Activated naive CD4-positive, alpha-beta T cell treated with anti-CD3 and anti-CD28 coated beads, Interleukin-2, amount 10 ng/mL, durations not matched to agents 7 days and 5 days (primary cell): ENCODE results near the gene SMG7.

Source experiments
- CTCF ChIA-PET: fragments of 350-600 bp; sonication (Branson Sonifier 250); formaldehyde crosslinking; loops from one replicate; lab custom pipeline; 2021; ENCODE audit warnings: antibody characterized with exemption; lab: Charles Lee
- DNase-seq: peaks from one replicate; pipeline ENCODE4 v3.0.0-alpha.2; 2020
- H3K27ac Mint-ChIP-seq: one replicate; pipeline ENCODE4 v1.8.0; 2021; ENCODE audit warnings: mild to moderate bottlenecking, moderate library complexity, mixed read lengths
- H3K27me3 Mint-ChIP-seq: one replicate; pipeline ENCODE4 v1.8.0; 2021; ENCODE audit warnings: mild to moderate bottlenecking, mixed read lengths
- H3K36me3 Mint-ChIP-seq: one replicate; pipeline ENCODE4 v1.8.0; 2021; ENCODE audit warnings: mixed read lengths
- H3K4me1 Mint-ChIP-seq: one replicate; pipeline ENCODE4 v1.8.0; 2021; ENCODE audit warnings: mixed read lengths
- H3K4me3 Mint-ChIP-seq: one replicate; pipeline ENCODE4 v1.8.0; 2021; ENCODE audit warnings: mild to moderate bottlenecking, moderate library complexity, mixed read lengths
- H3K9me3 Mint-ChIP-seq: one replicate; pipeline ENCODE4 v1.8.0; 2021; ENCODE audit warnings: mixed read lengths

SMG7 gene

GRCh38 chr1:183514235-183514634 is 41.9 kb downstream of the SMG7 start:
- no peak for DNase-seq
- no peaks in the 10 kb centered on the region for H3K27me3 Mint-ChIP-seq
- no peak overlapping the region for H3K4me3 Mint-ChIP-seq
- no peaks in the 10 kb centered on the region for H3K9me3 Mint-ChIP-seq
- H3K4me1 Mint-ChIP-seq = peaks cover 3% of the 10 kb centered on the region
- H3K27ac Mint-ChIP-seq = no peak overlapping the region
- CTCF ChIA-PET = interaction anchor here (1.2 kb wide), 1 partner anchor 31 kb away, joined by 3 read pairs; no protein-coding TSS in a partner anchor
- peaks cover 26% of the 10 kb centered on the region for H3K36me3 Mint-ChIP-seq

- Mint-ChIP-seq H3K9me3 (no peaks in the 10 kb centered on the region), H3K27ac (peak overlapping the region; percentile 56), H3K27me3 (no peaks in the 10 kb centered on the region), H3K36me3 (peaks cover 31% of the 10 kb centered on the region), H3K4me3 (no peak overlapping the region), H3K4me1 (peaks cover 3% of the 10 kb centered on the region)
- DNase-seq = no peak
- CTCF ChIA-PET = interaction anchor here (1.2 kb wide), 1 partner anchor 30 kb away, joined by 3 read pairs; no protein-coding TSS in a partner anchor
These were observed 42.8 kb downstream of the SMG7 start for GRCh38 chr1:183515002-183515689.

- Mint-ChIP-seq H3K36me3 (peaks cover 40% of the 10 kb centered on the region), H3K27me3 (no peaks in the 10 kb centered on the region), H3K27ac (no peak overlapping the region), H3K4me1 (peaks cover 3% of the 10 kb centered on the region), H3K9me3 (no peaks in the 10 kb centered on the region), H3K4me3 (no peak overlapping the region)
- CTCF ChIA-PET = no interaction called here
- no peak for DNase-seq
These were observed 44.4 kb downstream of the SMG7 start for GRCh38 chr1:183516725-183517124.

GRCh38 chr1:183517401-183517800 is 45.1 kb downstream of the SMG7 start:
- Mint-ChIP-seq H3K4me1 (peaks cover 3% of the 10 kb centered on the region), H3K27me3 (no peaks in the 10 kb centered on the region), H3K4me3 (no peak overlapping the region), H3K27ac (no peak overlapping the region), H3K36me3 (peaks cover 45% of the 10 kb centered on the region), H3K9me3 (no peaks in the 10 kb centered on the region)
- no peak for DNase-seq
- CTCF ChIA-PET = no interaction called here

GRCh38 chr1:183520379-183520778 is 48.1 kb downstream of the SMG7 start:
- CTCF ChIA-PET = interaction anchor here (1.0 kb wide), 1 partner anchor 47 kb away, joined by 3 read pairs; no protein-coding TSS in a partner anchor
- Mint-ChIP-seq H3K4me1 (no peaks in the 10 kb centered on the region), H3K27ac (no peak overlapping the region), H3K9me3 (no peaks in the 10 kb centered on the region), H3K36me3 (peaks cover 48% of the 10 kb centered on the region), H3K27me3 (no peaks in the 10 kb centered on the region), H3K4me3 (no peak overlapping the region)
- DNase-seq = no peak

DNA sequence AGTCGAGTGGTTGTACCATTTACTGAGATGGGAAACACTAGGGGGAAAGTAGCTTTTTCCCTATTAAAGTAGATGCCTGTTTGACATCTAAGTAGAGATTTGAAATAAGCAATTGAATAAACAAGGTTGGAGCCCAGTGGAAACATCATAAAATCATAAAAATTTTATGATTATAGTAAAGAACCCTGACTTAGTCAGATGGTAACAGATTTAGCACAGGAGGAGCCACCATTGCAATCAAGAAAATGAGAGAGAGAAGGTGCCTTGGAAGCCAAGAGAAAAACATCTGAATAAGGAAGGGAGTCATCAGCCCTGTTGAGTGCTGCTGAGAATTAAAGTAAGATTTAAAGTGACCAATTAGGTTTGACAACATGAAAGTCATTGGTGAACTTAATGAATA is 49.8 kb downstream of the SMG7 start:
- H3K4me3 Mint-ChIP-seq = no peak overlapping the region
- CTCF ChIA-PET = interaction anchor here (1.5 kb wide), 1 partner anchor 18 kb away, joined by 5 read pairs; no protein-coding TSS in a partner anchor
- H3K4me1 Mint-ChIP-seq = no peaks in the 10 kb centered on the region
- no peak for DNase-seq
- no peak overlapping the region for H3K27ac Mint-ChIP-seq
- H3K27me3 Mint-ChIP-seq = no peaks in the 10 kb centered on the region
- no peaks in the 10 kb centered on the region for H3K9me3 Mint-ChIP-seq
- H3K36me3 Mint-ChIP-seq = peaks cover 42% of the 10 kb centered on the region

DNA sequence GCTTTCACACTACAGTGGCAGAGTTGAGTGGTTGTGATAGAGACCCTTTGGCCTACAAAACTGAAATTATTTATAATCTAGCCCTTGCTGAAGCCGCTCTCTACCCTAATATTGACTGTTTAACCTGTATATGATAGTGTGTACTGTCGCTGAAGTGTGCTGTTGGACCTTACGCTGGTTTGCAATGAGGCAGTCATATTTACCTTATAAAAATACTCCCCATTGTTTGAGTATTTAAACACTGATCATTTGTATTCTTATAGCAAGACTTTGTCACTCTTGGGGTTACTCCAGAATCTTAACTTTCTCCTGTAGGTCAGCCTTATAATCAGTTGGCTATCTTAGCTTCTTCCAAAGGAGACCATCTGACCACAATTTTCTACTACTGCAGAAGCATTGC is 56.3 kb downstream of the SMG7 start:
- no peak overlapping the region for H3K27ac Mint-ChIP-seq
- H3K4me1 Mint-ChIP-seq = no peaks in the 10 kb centered on the region
- no peak for DNase-seq
- H3K9me3 Mint-ChIP-seq = no peaks in the 10 kb centered on the region
- CTCF ChIA-PET = no interaction called here
- no peaks in the 10 kb centered on the region for H3K27me3 Mint-ChIP-seq
- H3K36me3 Mint-ChIP-seq = peaks cover 42% of the 10 kb centered on the region
- H3K4me3 Mint-ChIP-seq = no peak overlapping the region

DNA sequence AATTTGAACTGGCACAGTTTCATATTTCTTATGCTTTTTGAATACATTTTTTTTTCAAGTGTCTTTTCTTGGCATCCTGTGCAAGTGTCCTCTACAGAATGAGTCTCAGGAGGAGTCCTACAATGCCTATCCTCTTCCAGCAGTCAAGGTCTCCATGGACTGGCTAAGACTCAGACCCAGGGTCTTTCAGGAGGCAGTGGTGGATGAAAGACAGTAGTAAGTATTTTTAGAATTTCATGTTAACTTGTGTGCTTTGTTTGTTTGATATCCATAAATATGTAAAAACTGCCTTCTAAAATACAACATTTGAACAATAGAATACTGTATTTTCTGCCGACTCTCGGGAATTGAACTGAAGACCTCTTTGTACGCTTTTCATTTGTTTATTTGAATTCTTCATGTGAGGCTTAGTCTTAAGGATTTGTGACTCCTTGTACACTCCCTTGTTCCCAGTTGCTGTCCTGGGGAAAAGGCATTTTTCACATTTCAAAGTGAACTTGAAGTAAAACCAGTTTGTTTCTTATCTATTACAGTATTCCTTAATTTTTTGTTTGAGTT is 61.4 kb downstream of the SMG7 start:
- CTCF ChIA-PET = no interaction called here
- no peak overlapping the region for H3K4me3 Mint-ChIP-seq
- DNase-seq = no peak
- no peaks in the 10 kb centered on the region for H3K27me3 Mint-ChIP-seq
- peaks cover 51% of the 10 kb centered on the region for H3K36me3 Mint-ChIP-seq
- no peak overlapping the region for H3K27ac Mint-ChIP-seq
- H3K9me3 Mint-ChIP-seq = no peaks in the 10 kb centered on the region
- no peaks in the 10 kb centered on the region for H3K4me1 Mint-ChIP-seq

- Mint-ChIP-seq H3K36me3 (peaks cover 60% of the 10 kb centered on the region), H3K4me1 (peaks cover 6% of the 10 kb centered on the region), H3K27me3 (no peaks in the 10 kb centered on the region), H3K4me3 (no peak overlapping the region), H3K9me3 (no peaks in the 10 kb centered on the region), H3K27ac (no peak overlapping the region)
- DNase-seq = no peak
- CTCF ChIA-PET = no interaction called here
These were observed 65.1 kb downstream of the SMG7 start for GRCh38 chr1:183537405-183537804.

GRCh38 chr1:183543619-183544204 is 71.4 kb downstream of the SMG7 start:
- peaks cover 59% of the 10 kb centered on the region for H3K36me3 Mint-ChIP-seq
- H3K4me3 Mint-ChIP-seq = no peak overlapping the region
- H3K4me1 Mint-ChIP-seq = peaks cover 12% of the 10 kb centered on the region

GRCh38 chr1:183544598-183545297 is 72.4 kb downstream of the SMG7 start:
- Mint-ChIP-seq H3K36me3 (peaks cover 52% of the 10 kb centered on the region), H3K4me1 (peaks cover 12% of the 10 kb centered on the region), H3K4me3 (no peak overlapping the region), H3K9me3 (no peaks in the 10 kb centered on the region), H3K27me3 (no peaks in the 10 kb centered on the region), H3K27ac (no peak overlapping the region)
- no peak for DNase-seq
- CTCF ChIA-PET = interaction anchor here (0.7 to 1.7 kb wide), 4 partner anchors 30 to 77 kb away, joined by 3 to 8 read pairs (median 4); no protein-coding TSS in a partner anchor

More at GRCh38 chr1:183543619-183544204, 71.4 kb downstream of the SMG7 start:
- CTCF ChIA-PET = no interaction called here
- Mint-ChIP-seq H3K27ac (peak overlapping the region; percentile 13), H3K27me3 (no peaks in the 10 kb centered on the region), H3K9me3 (no peaks in the 10 kb centered on the region)
- no peak for DNase-seq

DNA sequence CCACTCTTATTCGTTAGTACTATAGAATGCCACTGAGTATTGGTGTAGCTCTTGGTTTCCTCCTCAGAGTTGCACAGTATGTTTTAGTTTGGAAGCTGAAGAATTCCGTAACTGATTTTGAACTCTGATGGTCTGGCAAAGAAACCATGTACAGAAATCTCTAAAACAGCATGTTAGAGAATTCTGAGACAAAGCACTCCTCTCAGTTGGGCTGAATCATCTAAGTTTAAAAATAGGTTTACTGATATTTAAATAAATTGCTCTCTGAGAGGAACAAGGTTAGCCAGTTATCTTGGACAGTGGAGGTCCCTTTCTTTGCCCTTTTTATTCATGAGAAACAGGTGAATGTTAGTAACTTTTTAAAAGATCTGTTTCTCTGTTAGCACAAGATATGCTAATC is 74.1 kb downstream of the SMG7 start:
- Mint-ChIP-seq H3K27me3 (no peaks in the 10 kb centered on the region), H3K27ac (no peak overlapping the region), H3K4me3 (no peak overlapping the region), H3K36me3 (peaks cover 52% of the 10 kb centered on the region), H3K9me3 (no peaks in the 10 kb centered on the region), H3K4me1 (peaks cover 12% of the 10 kb centered on the region)
- CTCF ChIA-PET = interaction anchor here (1.0 to 1.1 kb wide), 2 partner anchors 17 to 76 kb away, joined by 3 read pairs; no protein-coding TSS in a partner anchor
- no peak for DNase-seq

DNA sequence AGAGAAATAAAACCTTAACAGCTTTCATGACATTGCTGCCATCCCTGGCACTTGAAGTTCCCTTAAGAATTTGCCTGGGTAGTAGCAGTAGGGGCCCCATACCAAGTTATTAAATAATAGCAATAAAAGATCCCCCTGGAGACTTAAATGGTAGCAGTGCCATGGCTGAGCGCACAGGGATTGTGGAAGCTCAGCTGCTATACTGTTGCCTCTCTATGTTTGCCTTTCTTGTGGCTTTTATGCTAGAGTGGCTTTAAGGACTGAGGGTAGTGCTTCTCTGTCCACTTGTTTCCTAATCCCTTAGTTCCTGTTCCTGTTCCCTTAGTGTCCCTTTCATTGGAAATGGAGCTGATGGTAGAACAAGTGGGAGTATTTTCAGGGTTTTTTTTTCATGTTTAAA is 75.8 kb downstream of the SMG7 start:
- H3K27me3 Mint-ChIP-seq = no peaks in the 10 kb centered on the region
- no peak overlapping the region for H3K27ac Mint-ChIP-seq
- H3K4me1 Mint-ChIP-seq = peaks cover 4% of the 10 kb centered on the region
- H3K36me3 Mint-ChIP-seq = peaks cover 57% of the 10 kb centered on the region
- no peaks in the 10 kb centered on the region for H3K9me3 Mint-ChIP-seq
- CTCF ChIA-PET = interaction anchor here (0.7 to 1.8 kb wide), 2 partner anchors 29 to 79 kb away, joined by 3 to 5 read pairs; no protein-coding TSS in a partner anchor
- no peak for DNase-seq
- no peak overlapping the region for H3K4me3 Mint-ChIP-seq

DNA sequence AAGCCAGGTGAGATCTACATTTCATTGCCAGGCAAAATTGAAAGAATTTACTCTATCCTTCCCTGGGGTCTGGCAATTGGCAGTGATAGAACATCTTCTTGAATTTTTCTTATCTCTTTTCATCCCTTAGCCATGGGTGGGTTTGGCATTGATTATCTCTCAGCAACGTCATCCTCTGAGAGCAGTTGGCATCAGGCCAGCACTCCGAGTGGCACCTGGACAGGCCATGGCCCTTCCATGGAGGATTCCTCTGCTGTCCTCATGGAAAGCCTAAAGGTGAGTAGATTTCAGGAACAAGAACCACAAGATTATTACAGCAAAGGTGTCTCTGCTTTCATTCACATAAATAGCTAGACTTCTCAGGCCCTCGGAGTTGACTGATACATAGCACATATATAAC is 78.6 kb downstream of the SMG7 start:
- Mint-ChIP-seq H3K4me1 (no peaks in the 10 kb centered on the region), H3K4me3 (no peak overlapping the region), H3K9me3 (no peaks in the 10 kb centered on the region), H3K27ac (no peak overlapping the region), H3K36me3 (peaks cover 55% of the 10 kb centered on the region), H3K27me3 (no peaks in the 10 kb centered on the region)
- DNase-seq = no peak
- CTCF ChIA-PET = interaction anchor here (1.4 to 1.5 kb wide), 2 partner anchors 15 to 48 kb away, joined by 3 read pairs; no protein-coding TSS in a partner anchor
